Cardiac fibroblast (primary cell): ENCODE measurements around the gene NMNAT1.
A peak's percentile ranks its signal among the peaks of the same experiment; 100 is the strongest.
"Not testable (repeated sequence)": the region's sequence is repeated elsewhere in the genome, so short reads cannot be mapped to it uniquely, and the experiment has no call there.

ENCODE experiments used
- DNase-seq, 2 donors: peaks; one replicate each; pipeline versions ENCODE4 v3.0.0 to v3.0.0-alpha.2; 2010; ENCODE audit warnings: low read depth in 2 of 2
- H3K4me3 ChIP-seq, 2 donors: replicated peaks in 1 of 2; 1 replicate in 1 of 2; 2 replicates in 1 of 2; pipeline ENCODE4 v1.5.1; 2011; ENCODE audit warnings: low read depth in 2 of 2, low read length in 2 of 2, mild to moderate bottlenecking in 2 of 2, moderate library complexity in 1 of 2
- TF ChIP-seq, protein P1 (sequence below): IDR thresholded peaks from one replicate; pipeline ENCODE4 v1.5.1; 2011; ENCODE audit warnings: low read depth, mild to moderate bottlenecking, low read length, inconsistent platforms

NMNAT1 gene

DNA sequence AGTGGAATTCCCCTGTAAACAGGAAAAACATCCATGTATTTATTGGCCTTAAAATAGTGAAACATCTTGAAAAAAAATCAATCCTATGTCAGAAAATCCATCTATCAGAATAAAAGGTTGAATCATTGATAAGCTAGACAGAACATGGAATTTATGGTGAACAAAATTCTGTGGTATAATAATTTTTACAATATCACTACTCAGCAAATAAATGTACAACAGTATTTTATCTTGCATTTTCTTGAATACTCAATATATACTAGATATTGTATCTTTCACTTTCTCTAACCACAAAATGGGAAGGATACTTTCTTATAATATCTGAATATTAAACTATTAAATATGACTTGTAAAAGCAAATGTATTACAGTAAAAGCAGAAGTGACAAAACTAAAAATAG lies 83.8 kb downstream of the NMNAT1 start:
- TF ChIP-seq, protein P1, sequence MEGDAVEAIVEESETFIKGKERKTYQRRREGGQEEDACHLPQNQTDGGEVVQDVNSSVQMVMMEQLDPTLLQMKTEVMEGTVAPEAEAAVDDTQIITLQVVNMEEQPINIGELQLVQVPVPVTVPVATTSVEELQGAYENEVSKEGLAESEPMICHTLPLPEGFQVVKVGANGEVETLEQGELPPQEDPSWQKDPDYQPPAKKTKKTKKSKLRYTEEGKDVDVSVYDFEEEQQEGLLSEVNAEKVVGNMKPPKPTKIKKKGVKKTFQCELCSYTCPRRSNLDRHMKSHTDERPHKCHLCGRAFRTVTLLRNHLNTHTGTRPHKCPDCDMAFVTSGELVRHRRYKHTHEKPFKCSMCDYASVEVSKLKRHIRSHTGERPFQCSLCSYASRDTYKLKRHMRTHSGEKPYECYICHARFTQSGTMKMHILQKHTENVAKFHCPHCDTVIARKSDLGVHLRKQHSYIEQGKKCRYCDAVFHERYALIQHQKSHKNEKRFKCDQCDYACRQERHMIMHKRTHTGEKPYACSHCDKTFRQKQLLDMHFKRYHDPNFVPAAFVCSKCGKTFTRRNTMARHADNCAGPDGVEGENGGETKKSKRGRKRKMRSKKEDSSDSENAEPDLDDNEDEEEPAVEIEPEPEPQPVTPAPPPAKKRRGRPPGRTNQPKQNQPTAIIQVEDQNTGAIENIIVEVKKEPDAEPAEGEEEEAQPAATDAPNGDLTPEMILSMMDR: no peak
- no peak for DNase-seq
- no peak overlapping the region for H3K4me3 ChIP-seq

DNA sequence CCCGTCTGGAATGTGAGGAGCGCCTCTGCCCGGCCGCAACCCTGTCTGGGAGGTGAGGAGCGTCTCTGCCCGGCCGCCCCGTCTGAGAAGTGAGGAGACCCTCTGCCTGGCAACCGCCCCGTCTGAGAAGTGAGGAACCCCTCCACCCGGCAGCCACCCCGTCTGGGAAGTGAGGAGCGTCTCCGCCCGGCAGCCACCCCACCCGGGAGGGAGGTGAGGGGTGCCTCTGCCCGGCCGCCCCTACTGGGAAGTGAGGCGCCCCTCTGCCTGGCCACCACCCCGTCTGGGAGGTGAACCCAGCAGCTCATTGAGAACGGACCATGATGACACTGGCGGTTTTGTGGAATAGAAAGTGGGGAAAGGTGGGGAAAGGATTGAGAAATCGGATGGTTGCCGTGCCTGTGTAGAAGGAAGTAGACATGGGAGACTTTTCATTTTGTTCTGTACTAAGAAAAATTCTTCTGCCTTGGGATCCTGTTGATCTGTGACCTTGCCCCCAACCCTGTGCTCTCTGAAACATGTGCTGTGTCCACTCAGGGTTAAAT lies 85.8 kb downstream of the NMNAT1 start:
- not testable (repeated sequence) for DNase-seq, H3K4me3 ChIP-seq

DNA sequence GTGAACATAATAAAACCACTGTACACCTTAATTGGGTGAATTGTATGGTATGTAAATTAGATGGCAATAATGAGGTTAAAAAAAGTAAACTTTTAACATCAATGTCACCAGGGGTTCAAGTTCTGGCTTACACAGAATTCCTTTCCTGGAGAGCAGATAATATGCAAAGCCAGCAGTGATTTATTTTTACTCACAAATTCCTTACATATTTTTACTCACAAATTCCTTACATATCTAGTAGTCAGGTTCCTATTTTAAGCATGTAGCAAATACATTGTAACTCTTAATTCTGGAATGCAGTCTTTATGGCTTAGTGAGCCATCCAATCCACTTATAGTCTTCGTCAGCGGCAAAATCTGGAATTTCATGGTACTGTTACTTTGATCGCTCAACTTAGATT lies 88.2 kb downstream of the NMNAT1 start:
- TF ChIP-seq, protein P1: no peak
- H3K4me3 ChIP-seq: no peak overlapping the region
- DNase-seq: peak; percentile 65 to 76

DNA sequence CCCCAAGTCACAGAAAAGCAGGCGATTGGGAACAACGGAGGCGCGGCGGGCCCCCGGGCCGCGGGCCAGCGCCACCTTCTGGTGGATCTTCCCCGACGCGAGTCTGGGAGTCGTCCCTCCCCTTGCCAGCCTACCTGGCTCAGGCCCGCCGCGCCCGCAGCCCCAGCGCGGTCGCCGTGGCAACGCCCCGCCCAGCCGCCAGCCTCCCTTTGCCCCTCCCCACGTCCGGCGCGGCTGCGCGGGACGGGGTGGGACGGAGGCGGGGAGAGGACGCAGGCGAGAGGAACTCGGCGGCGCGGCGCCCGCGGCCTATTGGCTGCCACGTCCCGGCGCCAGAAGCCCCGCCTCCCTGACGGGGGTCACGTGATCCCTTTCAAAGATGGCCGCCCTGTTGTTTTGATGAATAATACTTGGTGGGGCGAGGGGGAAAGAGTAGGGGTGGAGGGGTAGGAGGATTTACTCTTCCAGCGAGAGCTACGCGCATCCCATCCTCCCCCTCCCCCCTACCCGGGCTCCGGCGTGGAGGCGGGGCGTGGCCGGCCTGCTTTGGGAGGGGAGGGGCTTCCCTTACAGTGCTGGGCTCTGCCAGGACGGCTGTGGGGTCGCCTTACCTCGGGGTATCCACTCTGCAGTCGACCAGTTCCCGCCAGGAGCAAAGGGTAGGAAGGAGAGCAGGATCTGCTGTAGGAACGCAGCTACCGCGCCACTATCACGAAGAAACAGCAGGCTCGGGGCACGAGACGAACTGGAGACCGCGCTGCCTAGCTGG lies 89.5 kb downstream of the NMNAT1 start, which contains the start of gene UBE4B:
TSS of gene UBE4B (plus strand) at position 369 of the 769 bp plus-strand sequence. CDS start 713 bp downstream, outside the sequence.
- H3K4me3 ChIP-seq: peak within 1 kb of the TSS; percentile 90 to 100
- peak; percentile 97 to 99 for DNase-seq
- TF ChIP-seq, protein P1: peak; percentile 62

DNA sequence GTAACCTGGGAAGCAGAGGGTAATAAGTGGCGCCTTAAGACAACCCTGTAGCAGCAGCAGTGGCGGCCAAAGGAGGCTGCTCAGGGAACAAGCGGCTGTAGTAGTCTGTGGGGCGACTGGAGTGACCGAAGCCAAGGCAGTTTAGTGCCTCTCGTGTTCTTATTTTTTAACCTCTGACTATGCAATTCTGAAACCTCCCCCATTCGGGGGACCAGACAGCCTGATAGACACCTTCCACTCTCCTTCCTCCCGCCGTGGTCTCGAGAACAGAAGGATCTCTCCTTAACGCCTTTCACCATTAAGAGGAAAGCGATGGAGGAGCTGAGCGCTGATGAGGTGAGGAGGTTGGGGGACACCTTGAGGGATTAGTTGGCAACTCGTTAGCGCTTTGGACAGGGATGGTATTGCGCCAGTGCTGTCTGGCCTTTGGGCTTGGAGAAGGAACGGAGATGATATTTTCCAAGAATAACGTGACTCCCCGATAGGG lies 90.1 kb downstream of the NMNAT1 start:
- TF ChIP-seq, protein P1: no peak
- H3K4me3 ChIP-seq: peak overlapping the region; percentile 90 to 100
- peak; percentile 40 to 43 for DNase-seq
